HG03354 (cell line): ENCODE data around the gene CFAP99.
A peak's percentile ranks its signal among the peaks of the same experiment; 100 is the strongest.

Experiments
- ATAC-seq: cut with Tn5 transposase; IDR thresholded peaks from one replicate; pipeline ENCODE4 v1.9.1; 2021; ENCODE audit warnings: mild to moderate bottlenecking; ENCODE audit not compliant: unreplicated experiment, poor library complexity, severe bottlenecking

Gene CFAP99

DNA sequence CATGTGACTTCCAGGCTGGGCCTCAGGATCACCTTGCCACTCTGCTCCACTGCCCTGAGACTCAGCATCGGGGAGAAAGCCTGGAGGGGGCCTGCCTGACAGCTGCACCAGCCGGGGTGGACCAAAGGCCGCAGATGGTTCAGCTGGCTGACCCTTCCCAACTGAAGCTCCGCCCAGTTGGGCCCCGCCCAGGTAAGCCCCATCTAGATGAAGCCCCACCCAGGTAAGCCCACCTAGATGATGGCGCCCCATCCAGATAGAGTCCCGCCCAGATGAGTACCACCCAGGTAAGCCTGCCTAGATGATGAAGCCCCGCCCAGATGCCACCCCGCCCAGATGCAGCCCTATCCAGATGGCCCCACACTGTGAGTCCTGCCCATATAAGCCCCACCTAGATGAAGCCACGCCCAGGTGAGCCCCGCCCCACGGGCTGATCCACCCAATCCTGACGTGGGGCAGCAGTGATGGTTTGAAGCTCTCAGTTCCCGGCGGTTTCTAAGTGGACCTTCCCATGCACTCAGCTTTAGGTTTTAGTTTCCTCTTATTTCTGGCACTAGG lies 10.3 kb upstream of the CFAP99 start:
- ATAC-seq = no peak

DNA sequence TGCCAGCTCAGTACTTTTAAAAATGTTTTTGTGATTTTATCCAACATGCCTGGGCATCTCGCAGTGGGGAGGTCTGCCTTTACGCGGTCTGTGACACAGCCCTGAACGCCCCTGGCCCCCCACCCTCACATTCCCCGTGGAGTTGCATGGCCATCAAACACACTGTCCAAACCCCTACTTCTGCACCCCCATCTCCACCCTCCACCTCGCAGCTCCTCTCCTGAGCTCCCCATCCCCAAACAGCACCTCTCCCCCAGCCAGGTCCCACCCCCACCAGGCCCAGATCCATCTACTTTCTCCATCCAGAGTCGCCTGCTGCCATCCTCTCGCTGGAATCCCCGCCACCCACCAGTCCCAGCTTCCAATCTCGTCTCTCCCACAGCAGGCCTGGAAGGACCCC lies 9.8 kb upstream of the CFAP99 start:
- no peak for ATAC-seq

GRCh38 chr4:2409381-2409783 lies 9.4 kb upstream of the CFAP99 start:
- ATAC-seq = no peak

- ATAC-seq = no peak
Measured at GRCh38 chr4:2411786-2412510, 6.8 kb upstream of the CFAP99 start.

GRCh38 chr4:2412534-2412884 lies 6.2 kb upstream of the CFAP99 start:
- peak; percentile 41 for ATAC-seq

GRCh38 chr4:2412885-2413716 lies 5.7 kb upstream of the CFAP99 start:
- peak; percentile 58 for ATAC-seq

DNA sequence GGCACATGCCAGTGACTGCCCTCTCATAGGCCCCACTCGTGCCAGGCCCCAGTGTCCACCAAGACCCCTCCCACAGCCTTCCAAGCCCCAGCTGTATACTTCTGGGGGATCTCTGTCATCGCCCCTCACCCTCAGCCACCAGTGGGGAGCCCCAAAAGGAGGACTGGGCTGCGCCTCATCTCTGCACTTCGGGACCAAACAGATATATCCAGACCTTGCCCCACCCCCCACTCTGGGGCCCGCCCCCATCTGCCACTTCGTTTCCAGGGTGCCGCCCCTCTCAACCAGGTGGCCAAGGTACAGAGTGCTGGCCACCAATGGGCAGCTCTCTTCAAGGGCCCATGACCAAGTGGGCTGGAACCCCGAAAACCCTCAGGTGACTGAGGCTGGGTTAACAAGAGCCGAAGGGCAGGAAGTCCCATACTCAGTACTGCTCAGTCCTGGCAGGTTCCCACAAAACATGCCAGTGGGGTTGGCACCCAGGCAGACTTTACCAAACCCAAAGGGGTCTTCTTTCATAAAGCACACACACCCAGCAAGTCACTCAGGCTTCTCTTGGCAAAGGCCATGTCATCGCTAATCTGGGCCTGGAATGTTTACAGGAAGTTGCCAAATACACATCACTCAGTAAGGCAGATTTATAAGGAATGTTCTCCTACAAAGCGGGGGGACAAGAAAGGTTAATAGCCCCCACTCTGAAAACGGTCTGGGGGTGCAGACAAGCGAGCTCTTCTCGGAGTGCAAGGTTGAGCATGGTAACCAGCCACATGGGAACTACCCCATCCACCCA lies 4.7 kb upstream of the CFAP99 start:
- ATAC-seq = no peak

GRCh38 chr4:2415213-2415612 lies 3.5 kb upstream of the CFAP99 start:
- ATAC-seq = no peak

DNA sequence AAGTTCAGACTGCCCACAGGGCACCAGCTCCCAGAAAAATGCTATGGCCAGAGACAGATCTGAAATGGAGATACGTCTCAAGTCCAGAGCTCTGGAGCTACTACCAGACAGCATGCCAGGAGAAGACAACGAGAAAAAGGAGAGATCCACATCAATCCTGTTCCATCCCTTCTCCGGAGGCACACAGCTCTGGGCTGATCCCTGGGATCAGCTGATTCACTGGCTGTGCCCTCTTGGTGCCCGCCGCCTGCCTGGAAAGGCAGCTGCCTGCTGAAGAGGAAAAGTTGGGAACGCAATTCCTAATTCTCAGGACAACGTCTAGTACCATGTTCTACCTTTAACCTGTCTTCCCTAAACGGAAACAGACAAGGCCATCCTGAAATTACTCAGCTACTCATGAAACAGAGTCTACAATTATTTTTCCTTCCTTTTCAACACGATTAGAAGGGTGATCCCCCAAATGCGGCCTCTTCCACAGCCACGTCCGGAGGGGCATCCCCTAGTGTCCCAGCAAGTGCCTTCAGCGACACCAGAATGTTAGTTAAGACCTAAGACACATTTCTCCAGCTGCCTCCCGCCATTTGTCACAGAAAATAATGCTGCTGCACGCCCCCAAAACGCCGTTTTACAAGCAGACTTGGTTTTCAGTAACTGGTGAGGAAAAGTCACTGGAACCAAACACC lies 2.7 kb upstream of the CFAP99 start:
- no peak for ATAC-seq

DNA sequence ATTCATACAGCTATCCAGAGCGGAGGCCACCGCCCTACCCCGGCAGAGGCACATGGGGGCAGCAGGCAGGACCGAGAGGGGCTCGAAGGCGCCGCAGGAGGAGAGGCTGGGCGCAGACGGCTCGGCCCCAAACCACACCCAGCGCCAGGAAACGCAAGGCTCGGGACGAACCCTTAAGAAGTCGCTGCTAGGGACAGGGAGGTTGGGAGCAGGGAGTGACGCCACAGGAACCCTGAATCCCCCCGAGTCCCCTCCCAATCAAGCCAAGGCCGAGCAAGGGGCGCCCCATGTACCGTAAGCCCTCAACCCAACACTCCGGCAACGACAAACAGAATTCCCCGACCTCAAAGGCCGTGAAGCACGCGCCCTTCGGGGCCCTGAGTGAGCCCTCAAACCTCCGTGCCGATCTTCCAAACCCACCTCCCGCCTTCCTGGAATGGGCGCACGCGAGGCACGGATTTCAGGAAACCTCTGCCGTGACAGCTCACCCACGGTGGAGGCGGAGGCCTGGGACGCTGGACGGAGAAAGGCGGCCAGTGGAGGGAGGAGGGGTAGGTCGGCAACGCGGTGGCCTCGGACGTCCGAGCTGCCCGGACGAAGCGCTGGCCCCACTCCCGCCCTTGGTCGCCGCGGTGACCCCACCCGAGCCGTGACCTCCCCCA lies 2.1 kb upstream of the CFAP99 start:
- ATAC-seq = no peak

- no peak for ATAC-seq
Measured at GRCh38 chr4:2417226-2417764, 1.5 kb upstream of the CFAP99 start.

DNA sequence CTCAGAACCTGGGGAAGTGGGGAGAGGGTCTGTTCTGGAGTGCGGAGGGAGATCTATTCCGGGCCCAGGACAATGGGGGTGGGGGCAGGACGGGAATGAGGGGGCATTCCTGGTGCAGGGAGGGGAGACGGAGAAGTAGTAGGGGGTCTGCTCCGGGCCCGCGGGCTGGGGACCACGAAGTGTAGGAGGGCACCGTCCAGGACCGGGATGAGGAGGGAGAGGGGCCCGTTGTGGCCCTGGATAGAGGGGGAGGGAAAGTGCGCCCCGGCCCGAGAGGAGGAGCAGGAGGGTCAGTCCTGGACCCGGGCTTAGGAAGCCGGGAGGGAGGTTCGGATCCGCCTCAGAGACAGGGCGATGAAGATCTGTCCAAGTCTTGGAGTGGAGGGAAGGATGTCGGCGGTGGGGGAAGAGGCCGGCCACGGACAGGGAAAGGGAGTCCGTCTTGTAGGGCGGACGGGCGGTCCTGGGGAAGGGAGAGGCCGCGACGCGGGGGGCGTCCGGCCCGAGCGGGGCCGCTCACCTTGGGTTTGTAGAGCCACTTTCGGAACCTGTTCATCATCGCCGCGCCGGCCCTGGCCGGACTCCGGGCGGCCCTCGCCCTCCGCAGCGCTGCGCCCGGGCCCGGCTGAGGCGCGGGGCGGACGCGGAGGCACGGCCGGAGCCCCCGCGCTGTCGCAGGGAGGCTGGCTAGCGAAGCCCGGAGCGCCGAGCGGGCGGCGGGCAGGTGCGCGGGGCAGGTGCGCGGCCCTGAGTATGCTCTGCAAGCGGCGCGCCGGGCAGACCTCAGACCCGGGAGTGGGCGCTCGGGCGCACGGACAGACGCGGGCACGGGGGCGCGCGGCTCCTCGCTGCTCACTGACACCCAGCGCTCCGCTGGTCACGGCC lies 748 bp upstream of the CFAP99 start, which contains the start of gene ZFYVE28:
ZFYVE28 (minus strand) TSS at position 881 of the 885 bp plus-strand sequence; CDS start at position 559, 322 bp downstream.
- ATAC-seq = no peak

DNA sequence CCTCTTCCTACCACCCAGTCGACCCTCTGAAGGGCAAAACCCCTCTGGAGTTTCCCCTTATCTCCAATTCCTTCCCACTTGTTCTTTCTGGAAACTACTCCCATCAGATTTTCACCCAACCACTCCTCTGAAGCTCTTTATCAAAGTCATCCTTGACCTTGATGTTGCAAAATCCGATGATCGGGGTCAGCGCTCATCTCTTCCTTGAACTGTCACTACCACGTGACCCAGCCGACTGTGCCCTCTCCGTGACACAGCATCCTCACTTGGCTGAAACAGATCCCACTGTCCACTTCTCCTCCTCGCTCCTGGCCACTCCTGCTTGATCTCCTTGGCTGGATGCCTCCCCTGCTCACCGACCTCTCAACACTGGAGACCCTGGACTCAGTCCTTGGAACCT lies 1.1 kb downstream of the CFAP99 start:
- no peak for ATAC-seq

GRCh38 chr4:2421928-2422327 lies 3.2 kb downstream of the CFAP99 start:
- no peak for ATAC-seq

GRCh38 chr4:2423066-2423465 lies 4.3 kb downstream of the CFAP99 start:
- no peak for ATAC-seq

- no peak for ATAC-seq
Measured at GRCh38 chr4:2423695-2424094, 4.9 kb downstream of the CFAP99 start.

DNA sequence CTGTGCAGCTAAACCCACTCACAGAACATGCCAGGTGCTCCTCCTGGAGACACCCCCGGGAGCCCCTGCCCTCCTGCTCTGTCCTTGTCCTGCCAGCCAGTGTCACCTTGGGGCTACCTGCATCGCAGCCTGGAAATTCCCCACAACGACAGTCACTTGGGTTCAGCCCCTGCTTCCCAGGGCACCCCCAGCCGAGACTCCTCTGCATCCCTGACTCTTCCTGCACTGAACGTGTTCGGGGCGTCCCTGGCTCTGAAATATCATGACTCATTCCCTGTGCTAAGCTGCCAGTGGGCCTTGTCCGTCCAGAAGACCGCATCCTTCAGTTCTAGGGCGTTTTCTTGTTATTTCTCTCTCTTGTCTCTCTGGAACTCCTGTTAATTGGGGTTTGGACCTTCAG lies 5.8 kb downstream of the CFAP99 start:
- no peak for ATAC-seq
